Measurements from ENCODE around the gene CD74.

Gene CD74

DNA sequence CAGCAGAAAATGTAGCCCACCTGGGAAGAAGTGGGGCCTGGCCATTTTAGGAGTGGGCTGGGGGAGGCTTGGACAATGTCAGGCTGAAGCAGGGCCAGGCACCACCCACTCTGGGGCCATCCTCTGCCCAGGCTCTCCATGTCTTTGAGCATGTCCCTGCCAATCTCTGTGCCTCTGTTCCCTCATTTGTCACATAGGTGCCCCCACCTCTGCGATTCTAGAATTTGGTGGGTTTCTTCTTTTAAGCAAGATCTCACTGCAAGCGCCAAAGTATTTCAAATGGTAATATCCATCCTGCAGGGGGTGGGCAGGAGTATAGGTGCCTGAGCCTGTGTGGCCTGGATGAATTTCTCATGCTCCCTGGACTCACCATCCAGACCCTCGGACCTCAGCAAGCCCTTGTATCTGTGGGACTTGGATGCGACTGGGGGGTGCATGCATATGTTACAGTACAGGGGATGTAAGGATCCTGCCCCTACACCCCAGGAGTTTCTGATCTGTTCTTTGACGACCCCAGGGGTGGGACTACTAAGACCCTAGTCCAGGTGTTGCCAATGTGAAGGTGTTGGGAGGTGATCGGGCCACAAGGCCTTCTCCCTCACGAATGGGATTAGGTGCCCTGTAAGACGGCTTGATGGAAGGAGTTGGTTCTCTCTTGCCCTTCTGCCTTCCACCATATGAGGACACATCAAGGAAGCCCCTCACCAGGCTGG lies 4.3 kb downstream of the CD74 start:
- DNase-seq = no peak

DNA sequence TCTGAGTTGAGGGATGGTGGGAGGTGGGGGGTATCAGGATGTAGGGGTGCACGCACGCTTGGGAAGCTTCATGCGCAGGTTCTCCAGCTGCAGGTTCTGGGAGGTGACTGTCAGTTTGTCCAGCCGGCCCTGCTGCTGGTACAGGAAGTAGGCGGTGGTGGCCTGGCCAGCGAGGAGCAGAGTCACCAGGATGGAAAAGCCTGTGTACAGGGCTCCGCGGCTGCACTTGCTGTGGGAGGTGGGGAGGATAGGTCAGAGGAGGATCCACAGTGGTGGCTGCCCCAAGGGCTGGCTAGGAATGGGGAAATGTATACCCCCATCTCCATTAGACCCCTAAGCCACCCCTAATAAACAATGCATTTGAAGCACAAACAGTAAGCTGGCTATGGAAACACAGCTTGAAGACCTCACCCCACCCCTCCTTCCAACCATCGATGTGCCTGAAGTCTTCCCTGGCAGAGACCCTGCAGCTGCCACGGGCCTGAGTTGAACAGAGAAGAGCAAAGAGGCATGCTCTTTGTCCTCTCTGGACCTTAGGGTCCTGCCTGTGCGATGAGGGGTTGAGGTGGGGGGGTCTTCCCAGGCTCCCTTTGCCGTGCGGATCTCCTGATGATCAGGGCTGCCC lies 5.5 kb downstream of the CD74 start:
- DNase-seq = no peak

DNA sequence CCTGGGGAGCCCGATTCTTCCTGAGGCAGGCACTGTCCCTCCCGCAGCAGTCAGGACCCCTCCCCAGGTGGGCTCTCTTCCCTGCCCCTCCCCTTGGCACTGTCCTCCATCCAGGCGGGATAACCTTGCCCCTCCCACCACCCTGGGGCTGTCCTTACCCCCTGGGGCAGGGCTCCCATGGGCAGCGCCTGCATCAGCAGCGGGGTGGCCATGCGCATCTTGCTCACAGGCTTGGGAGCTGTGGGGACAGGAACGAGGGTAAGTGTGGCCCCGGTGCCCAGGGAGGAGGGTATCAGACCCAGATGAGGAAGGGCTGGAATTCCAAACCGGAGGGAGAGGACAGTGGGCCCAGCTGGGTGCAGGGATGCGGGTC lies 6.0 kb downstream of the CD74 start:
- no peak for DNase-seq

DNA sequence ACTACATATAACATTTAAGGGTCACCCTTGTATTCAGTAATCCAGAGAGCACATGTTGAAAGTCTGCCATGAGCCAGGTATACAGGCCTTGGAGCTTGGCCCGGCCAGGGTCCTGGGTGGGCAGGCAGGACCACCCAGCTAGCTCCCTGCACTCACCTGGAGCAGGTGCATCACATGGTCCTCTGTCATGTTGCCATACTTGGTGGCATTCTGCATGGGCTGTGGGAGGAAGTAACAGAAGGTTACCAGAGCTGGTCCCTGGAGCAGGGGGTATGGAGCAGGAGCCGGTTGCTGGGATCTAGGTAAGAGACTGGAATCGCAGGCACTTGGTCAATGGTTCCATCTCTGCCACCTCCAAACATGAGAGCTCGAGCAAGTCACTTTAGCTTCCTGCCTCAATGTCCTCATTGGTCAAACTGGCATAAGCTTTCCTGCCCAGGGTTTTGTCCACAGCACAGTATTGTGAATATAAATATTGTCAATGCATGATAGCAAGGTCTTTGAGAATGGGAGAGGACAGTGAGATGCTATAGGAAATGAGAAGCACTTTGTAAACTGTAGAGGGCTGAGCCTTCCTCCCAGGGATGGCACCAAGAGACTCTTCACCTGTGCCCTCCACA lies 6.5 kb downstream of the CD74 start:
- DNase-seq = no peak

GRCh38 chr5:150404941-150405816 lies 7.5 kb downstream of the CD74 start:
- no peak for DNase-seq

DNA sequence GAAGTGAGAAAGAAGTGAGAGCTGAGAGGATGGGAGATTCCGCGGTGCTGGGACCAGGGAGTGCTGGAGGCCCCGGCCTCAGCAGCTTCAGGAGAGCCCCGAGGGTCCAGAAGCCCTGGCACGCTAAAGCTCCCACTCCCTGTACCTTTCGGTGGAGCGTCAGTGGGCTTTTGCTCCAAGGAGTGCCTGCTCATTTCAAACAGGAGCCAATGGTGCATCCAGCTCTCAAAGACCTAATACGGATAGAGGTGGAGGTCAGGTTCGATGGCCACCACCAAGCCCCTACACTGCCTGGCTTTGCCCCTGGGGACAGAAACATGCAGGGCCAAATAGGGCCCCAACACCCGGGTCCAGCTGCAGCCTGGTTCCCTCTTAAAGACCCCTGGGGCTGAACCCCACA lies 8.2 kb downstream of the CD74 start:
- no peak for DNase-seq

DNA sequence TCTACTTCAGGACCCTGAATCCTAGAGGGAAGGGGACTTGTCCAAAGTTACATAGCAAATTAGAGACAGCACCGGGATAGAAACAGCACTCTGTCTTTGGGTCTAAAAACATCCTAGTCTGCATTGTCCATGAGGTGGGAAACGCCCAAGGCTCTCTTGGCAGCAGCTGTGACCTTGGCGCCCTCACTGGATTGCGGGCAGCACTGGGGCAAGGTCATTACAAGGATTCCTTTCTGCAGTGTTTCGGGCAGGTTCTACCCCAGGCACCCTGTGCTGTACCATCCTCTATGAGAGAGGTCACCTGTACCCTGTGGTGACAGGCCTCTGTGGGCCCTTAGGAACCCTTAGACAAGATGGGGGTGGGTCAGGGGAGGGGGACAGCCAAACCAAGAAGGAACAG lies 8.6 kb downstream of the CD74 start:
- no peak for DNase-seq

GRCh38 chr5:150402901-150403342 lies 9.8 kb downstream of the CD74 start:
- DNase-seq = no peak

DNA sequence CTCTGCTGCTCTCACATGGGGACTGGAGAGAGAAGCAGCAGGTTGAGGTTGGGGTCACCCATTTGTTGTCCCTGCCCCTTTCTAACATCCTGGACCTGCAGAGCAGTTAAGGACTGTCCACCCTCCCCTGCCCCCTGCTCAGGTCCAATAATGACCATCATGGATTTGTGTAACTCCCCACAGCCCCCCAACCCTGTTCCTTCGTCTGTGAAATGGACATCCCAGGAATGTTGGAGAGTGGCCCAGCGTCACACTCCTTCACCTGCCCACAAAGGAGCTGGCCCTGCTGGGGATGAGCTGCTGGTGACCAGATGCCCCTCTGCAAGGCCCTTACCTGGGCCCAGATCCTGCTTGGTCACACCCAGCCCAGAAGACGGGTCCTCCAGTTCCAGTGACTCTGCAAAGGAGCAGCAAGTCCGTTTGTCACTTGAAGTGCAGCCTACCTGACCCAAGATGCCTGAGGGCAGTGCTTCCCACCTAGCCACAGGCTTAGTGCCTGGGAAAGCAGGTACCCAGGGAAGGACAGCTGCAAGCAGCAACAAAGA lies 10.4 kb downstream of the CD74 start:
- no peak for DNase-seq

DNA sequence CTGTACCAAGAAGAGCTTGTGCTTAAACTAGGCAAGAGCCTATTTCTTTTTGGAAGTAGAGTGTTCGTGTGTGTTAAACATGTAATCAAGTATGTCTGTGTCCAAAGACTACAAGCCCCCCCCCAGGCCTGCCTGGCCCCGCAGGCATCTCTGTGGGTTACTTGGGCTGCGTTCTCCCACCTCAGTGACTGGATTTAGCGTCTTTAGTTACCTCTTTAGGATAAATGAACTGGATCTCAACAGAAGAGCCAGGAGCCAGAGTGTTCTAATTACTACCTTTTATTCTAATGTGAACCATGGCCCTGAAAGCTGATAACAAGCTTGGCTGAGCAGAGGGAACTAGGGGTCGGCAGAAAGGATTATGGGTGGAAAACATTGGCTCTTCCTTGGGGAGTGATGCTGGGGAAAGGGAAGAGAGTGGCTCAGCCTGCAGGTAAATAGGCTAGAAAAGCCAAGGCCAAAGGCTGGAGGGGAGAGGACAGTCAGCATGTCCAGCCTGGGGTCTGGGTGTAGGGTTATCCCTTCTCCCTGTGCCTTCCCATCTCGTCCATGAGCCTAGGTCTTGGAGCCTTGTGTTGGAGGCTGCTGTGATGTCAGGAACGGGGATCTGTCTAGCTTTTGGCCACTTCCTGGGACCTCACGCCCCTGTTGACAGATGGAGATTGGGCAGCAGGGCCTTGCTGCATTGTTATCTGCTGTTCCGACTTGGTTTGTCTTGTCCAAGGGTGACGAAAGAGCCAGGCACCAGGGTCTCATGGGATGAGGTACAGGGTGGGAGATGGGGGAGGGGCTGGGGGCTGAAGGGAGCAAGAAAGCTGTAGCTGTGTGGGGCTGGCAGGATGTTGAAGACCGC lies 11.1 kb downstream of the CD74 start:
- no peak for DNase-seq

GRCh38 chr5:150401076-150401375 lies 11.7 kb downstream of the CD74 start:
- DNase-seq = no peak

- no peak for DNase-seq
These were observed 12.2 kb downstream of the CD74 start for GRCh38 chr5:150400316-150401075.

DNA sequence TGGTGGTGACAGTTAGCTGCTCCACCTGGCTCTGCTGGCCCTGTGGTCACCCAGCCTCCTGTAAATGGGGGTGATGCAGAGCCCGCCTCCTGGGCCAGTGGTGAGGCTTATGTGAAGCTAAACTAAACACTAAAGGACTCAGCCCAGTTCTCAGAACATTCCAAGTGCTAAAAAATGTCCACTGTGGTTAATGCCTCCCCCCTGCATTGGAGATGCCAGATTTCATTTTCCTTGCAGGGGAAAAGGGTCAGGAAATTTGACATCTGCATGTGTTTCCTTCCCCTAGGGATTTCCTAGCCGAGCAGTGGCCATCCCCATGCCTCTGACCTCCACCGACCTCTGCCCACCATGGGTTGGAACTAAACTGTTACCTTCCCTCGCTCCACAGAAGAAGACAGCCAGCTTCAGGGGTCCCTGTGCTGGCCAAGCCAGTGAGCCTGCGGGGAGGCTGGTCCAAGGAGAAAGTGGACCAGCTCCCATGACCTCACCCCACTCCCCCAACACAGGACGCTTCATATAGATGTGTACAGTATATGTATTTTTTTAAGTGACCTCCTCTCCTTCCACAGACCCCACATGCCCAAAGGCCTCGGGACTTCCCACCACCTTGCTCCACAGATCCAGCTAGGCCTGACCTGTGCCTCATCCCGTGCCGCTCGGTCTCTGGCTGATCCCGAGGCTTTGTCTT lies 13.0 kb downstream of the CD74 start:
- no peak for DNase-seq

GRCh38 chr5:150398722-150399523 lies 13.8 kb downstream of the CD74 start:
- no peak for DNase-seq

DNA sequence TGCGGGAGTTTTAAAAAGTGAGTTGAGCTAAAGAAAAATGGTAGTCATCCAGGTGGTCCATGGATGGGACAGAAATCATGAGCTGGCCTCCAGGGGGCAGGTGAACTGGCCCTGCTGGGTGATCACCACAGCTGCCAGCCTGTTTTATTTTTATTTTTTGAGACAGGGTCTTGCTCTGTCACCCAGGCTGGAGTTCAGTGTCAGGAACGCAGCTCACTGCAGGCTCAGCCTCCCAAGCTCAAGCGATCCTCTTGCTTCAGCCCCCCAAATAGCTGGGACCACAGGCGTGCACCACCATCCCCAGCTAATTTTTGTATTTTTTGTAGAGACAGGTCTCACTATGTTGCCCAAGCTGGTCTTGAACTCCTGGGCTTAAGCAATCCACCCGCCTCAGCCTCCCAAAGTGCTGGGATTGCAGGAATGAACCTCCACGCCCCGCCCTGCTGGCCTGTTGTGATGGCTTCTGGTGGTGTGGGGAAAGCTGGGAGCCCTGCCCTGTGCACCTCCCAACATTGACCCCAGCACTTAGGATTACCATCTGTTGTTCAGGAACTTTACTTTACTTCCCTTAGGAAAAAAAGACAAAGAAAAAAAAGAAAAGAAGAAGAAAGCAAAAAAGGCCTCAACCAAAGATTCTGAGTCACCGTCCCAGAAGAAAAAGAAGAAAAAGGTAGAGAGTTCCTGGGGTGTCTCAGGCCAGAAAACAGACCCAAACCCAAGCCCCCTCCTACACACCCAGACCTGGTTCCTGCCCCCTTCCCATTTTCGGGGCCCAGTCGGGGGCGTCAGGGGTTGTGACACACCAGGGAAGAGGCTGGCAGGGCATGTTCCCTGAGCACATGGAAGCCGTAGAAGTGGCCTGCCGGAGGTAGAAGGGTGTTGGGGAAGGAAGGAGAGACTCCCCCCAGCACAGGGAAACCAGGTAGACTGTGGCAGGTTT lies 14.7 kb downstream of the CD74 start:
- DNase-seq = no peak

- no peak for DNase-seq
These were observed 15.4 kb downstream of the CD74 start for GRCh38 chr5:150397146-150397781.

DNA sequence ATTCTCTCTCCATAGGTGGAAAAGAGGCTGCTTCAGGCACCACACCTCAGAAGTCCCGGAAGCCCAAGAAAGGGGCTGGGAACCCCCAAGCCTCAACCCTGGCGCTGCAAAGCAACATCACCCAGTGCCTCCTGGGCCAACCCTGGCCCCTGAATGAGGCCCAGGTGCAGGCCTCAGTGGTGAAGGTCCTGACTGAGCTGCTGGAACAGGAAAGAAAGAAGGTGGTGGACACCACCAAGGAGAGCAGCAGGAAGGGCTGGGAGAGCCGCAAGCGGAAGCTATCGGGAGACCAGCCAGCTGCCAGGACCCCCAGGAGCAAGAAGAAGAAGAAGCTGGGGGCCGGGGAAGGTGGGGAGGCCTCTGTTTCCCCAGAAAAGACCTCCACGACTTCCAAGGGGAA lies 16.4 kb downstream of the CD74 start:
- no peak for DNase-seq

- DNase-seq = no peak
These were observed 17.1 kb downstream of the CD74 start for GRCh38 chr5:150395688-150395975.
